Liver (tissue), 2 donors: ENCODE measurements around the gene FAM25C.
"Not testable (repeated sequence)": the region's sequence is repeated elsewhere in the genome, so short reads cannot be mapped to it uniquely, and the experiment has no call there.

Experiments used
- RAD21 ChIP-seq, 2 donors: IDR thresholded peaks; 2 replicates each; pipeline ENCODE4 v1.6.1; 2016; ENCODE audit warnings: antibody characterized with exemption in 2 of 2, mild to moderate bottlenecking in 2 of 2
- TAF1 ChIP-seq: conservative IDR thresholded peaks from 2 replicates; pipeline ENCODE4 v1.6.1; 2016; ENCODE audit warnings: antibody characterized with exemption, mild to moderate bottlenecking
- TF ChIP-seq, protein P1 (sequence below): IDR thresholded peaks from 2 replicates; pipeline ENCODE4 v1.6.1; 2016; ENCODE audit warnings: antibody characterized with exemption
- donor health status: healthy.

DNA sequence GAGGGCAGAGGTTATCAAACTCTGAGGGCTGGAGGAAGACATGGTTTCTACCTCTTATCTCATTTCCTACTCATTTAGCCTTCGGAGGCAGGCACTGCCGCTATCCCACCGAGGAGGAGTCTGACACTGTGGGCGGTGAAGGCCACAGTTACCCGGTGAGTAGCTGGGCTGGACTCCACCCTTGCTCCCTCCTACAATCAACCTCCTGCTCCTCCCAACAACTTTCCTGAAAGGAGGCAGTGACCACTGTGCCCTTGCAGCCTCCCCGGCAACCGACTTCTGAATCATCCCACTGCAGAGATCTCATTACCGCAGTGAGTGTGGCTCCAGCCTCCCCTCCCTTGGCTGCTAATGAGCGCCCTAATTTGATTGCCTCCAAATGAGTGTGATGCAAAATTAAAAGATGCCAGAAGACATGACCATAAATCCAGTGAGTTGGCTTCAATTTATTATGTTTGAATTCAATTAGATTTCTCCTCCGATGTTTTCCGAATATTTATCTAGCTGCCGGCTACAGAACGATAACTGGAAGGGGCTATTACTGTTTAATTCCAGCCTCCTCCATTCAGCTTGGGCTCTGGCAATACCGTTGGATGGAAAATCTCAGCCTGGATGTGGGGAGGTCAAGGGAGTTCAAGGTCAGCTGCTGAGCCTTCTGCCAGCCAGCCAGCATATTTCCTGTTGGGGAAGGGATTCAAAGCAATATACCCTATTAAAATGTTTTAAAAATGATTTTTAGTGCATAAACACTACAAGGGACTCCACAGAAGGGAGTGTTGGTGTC, 35.1 kb downstream of the FAM25C start:
- not testable (repeated sequence) for TF ChIP-seq RAD21 (IDR thresholded peaks at IDR 0.05); TAF1
- TF ChIP-seq, protein P1, sequence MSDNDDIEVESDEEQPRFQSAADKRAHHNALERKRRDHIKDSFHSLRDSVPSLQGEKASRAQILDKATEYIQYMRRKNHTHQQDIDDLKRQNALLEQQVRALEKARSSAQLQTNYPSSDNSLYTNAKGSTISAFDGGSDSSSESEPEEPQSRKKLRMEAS, result not testable (repeated sequence)
